ENCODE measurements around the gene ZBTB3. TPM values are rescaled to one million over a fixed set of nuclear protein-coding genes. Genes with fewer than 3 reads are reported as not detected.
"Not testable (repeated sequence)": the region's sequence is repeated elsewhere in the genome, so short reads cannot be mapped to it uniquely, and the experiment has no call there.

Gene ZBTB3
- total RNA-seq, 1 donor from 2014 or later: 2.9 TPM

GRCh38 chr11:62755086-62755615, 1.2 kb upstream of the ZBTB3 start:
- Histone ChIP-seq H3K27ac (no peak overlapping the region), H3K4me1 (peaks cover 11 to 15% of the 10 kb centered on the region in 2 donors), H3K9me3 (no peaks in the 10 kb centered on the region), H3K27me3 (no peaks in the 10 kb centered on the region), H3K4me3 (no peak overlapping the region), H3K36me3 (peaks cover 0 to 14% of the 10 kb centered on the region in 2 donors)
- intact Hi-C loops (cut with DNase I): no loop called here
- no peak for DNase-seq (ENCODE audit: low spot score in 2 of 2)
- no peak for TF ChIP-seq CTCF (IDR thresholded peaks at IDR 0.05)

- TF ChIP-seq CTCF (IDR thresholded peaks at IDR 0.05): no peak
- Histone ChIP-seq H3K36me3 (peaks cover 0 to 14% of the 10 kb centered on the region in 2 donors), H3K4me1 (peaks cover 11 to 15% of the 10 kb centered on the region in 2 donors), H3K27me3 (no peaks in the 10 kb centered on the region), H3K27ac (peak overlapping the region; percentile 86), H3K9me3 (no peaks in the 10 kb centered on the region), H3K4me3 (peak overlapping the region; percentile 65 to 72)
- DNase-seq (ENCODE audit: low spot score in 2 of 2): no peak
- intact Hi-C loops (cut with DNase I): loop anchor here (1.0 kb wide), 1 partner anchor 25 kb away; the partner anchor contains the start of gene TTC9C
Observed at GRCh38 chr11:62752994-62753735, 795 bp downstream of the ZBTB3 start.

- no peak for TF ChIP-seq CTCF (IDR thresholded peaks at IDR 0.05)
- no peak overlapping the region for H3K27ac ChIP-seq
- H3K9me3 ChIP-seq: no peaks in the 10 kb centered on the region
- peaks cover 0 to 14% of the 10 kb centered on the region in 2 donors for H3K36me3 ChIP-seq
- H3K4me3 ChIP-seq: no peak overlapping the region
- intact Hi-C loops (cut with DNase I): no loop called here
- H3K4me1 ChIP-seq: peaks cover 11 to 15% of the 10 kb centered on the region in 2 donors
- no peak for DNase-seq (ENCODE audit: low spot score in 2 of 2)
- no peaks in the 10 kb centered on the region for H3K27me3 ChIP-seq
Observed at GRCh38 chr11:62752177-62752785, 1.7 kb downstream of the ZBTB3 start.

- H3K27ac ChIP-seq; H3K27me3 ChIP-seq; DNase-seq (ENCODE audit: low spot score in 2 of 2); H3K4me3 ChIP-seq; H3K9me3 ChIP-seq; intact Hi-C loops (cut with DNase I): not testable (repeated sequence)
- Histone ChIP-seq H3K4me1 (peaks cover 11 to 15% of the 10 kb centered on the region in 2 donors), H3K36me3 (peaks cover 0 to 14% of the 10 kb centered on the region in 2 donors)
Observed at GRCh38 chr11:62749931-62750330, 4.0 kb downstream of the ZBTB3 start.

- intact Hi-C loops (cut with DNase I): no loop called here
- no peak overlapping the region for H3K27ac ChIP-seq
- H3K27me3 ChIP-seq: no peaks in the 10 kb centered on the region
- peaks cover 2% of the 10 kb centered on the region in 2 donors for H3K4me1 ChIP-seq
- no peak overlapping the region for H3K4me3 ChIP-seq
- H3K9me3 ChIP-seq: no peaks in the 10 kb centered on the region
- TF ChIP-seq CTCF (IDR thresholded peaks at IDR 0.05): no peak
- DNase-seq (ENCODE audit: low spot score in 2 of 2): no peak
- peaks cover 0 to 11% of the 10 kb centered on the region in 2 donors for H3K36me3 ChIP-seq
Observed at GRCh38 chr11:62747475-62748160, 6.3 kb downstream of the ZBTB3 start.

Measured in ascending aorta (tissue), 2 donors.